ENCODE data around the gene AURKAIP1.
"Not testable (repeated sequence)": the region's sequence is repeated elsewhere in the genome, so short reads cannot be mapped to it uniquely, and the experiment has no call there.

AURKAIP1 gene

DNA sequence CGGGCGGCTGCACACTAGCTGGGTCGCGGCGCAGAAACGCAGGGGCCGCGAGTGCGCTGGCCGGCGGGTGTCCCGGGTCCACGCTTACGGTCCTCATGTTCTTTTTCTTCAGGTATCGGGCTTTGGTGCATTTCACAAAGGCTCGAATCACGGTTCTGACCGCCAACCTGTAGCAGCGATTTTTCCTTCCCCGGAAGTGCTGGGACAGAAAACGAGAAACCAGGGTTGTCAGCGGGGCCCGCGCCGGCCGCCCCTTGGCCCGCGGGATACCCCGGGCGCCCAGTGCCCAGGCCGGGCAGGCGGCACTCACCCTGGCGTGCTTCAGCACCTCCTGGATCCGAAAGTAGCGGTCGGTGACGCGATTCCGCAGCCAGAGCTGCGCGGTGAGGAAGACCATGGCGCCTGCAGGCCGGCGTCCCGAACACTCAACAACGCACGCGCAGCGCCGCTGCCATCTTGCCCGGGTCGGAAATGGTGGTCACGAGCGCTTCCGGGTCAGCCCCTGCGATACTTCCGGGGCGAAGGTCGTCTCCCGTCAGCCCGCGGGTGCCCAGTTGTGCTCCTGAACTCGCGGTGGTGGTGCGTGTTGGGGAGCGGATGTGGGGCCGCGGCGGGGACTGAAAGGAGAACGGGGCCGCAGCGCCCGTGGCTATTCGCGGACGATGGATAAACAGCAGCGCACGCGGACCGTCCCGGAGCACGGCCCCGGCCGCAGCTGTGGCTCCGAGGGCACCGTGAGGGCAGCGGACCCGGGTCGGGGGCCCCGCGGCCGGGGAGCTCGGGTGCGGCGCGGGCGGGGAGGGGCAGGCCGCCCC, 32.0 kb upstream of the AURKAIP1 start, which contains the start of gene MRPL20:
TSS of gene MRPL20 (minus strand) at position 473 of the 815 bp plus-strand sequence. CDS start at position 397, 76 bp downstream.
- peak; percentile 91 to 93 (median 91) for DNase-seq (ENCODE audit: low read depth in 3 of 3)

DNA sequence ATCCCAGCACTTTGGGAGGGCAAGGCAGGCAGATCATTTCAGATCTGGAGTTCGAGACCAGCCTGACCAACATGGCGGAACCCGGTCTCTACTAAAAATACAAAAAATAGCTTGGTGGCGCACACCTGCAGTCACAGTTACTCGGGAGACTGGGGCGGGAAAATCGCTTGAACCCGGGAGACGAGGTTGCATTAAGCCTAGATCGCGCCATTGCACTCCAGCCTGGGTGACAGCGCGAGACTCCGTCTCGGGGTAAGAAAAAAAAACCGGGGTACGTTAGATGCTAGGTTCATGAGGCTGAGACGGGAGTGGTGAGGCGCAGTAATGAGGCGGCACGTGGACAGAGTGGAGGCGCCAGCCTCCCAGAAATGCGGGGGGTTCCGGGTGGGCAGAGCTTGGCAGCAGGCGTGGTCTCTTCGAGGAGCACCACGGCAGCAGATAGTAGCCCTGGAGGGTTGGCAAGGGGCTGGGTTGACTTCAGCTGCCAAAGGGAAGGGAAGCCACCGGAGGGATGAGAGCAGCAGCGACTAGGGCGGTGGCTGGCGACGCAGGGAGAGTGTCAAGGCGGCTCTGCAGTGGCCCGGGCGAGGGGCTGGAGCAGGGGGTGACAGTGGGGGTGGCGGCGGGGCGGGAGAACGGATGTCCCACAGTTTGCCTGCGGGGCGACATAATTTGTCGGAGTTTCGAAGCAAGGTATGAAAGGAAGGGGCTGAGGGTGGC, 31.3 kb upstream of the AURKAIP1 start:
- no peak for DNase-seq (ENCODE audit: low read depth in 3 of 3)

DNA sequence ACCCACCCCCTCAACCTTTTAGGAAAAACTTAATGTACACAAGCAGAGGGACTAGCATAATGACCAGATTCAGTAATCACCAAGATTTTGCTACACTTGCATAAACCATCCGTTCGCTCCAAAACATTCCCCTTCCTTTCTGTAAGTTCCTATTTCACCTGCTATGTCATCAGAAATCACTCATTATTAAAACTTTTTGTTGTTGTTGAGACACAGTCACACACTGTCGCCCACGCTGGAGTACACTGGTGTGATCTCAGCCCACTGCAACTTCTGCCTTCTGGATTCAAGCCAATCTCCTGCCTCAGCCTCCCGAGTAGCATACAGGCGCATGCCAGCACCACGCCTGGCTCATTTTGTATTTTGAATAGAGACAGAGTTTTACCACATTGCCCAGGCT, 28.6 kb upstream of the AURKAIP1 start:
- no peak for DNase-seq (ENCODE audit: low read depth in 3 of 3)

DNA sequence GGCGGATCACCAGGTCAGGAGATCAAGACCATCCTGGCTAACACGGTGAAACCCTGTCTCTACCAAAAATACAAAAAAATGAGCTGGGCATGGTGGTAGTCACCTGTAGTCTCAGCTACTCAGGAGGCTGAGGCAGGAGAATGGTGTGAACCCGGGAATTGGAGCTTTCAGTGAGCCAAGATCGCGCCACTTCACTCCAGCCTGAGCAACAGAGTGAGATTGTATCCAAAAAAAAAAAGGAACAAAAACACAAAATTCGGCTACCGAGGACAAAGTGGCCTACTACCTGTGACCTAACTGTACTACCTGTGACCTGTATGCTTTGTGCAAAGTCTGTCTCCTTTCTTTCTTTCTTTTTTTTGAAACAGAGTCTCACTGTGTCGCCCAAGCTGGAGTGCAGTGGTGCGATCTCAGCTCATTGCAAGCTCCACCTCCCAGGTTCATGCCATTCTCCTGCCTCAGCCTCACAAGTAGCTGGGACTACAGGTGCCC, 27.9 kb upstream of the AURKAIP1 start:
- not testable (repeated sequence) for DNase-seq (ENCODE audit: low read depth in 3 of 3)

DNA sequence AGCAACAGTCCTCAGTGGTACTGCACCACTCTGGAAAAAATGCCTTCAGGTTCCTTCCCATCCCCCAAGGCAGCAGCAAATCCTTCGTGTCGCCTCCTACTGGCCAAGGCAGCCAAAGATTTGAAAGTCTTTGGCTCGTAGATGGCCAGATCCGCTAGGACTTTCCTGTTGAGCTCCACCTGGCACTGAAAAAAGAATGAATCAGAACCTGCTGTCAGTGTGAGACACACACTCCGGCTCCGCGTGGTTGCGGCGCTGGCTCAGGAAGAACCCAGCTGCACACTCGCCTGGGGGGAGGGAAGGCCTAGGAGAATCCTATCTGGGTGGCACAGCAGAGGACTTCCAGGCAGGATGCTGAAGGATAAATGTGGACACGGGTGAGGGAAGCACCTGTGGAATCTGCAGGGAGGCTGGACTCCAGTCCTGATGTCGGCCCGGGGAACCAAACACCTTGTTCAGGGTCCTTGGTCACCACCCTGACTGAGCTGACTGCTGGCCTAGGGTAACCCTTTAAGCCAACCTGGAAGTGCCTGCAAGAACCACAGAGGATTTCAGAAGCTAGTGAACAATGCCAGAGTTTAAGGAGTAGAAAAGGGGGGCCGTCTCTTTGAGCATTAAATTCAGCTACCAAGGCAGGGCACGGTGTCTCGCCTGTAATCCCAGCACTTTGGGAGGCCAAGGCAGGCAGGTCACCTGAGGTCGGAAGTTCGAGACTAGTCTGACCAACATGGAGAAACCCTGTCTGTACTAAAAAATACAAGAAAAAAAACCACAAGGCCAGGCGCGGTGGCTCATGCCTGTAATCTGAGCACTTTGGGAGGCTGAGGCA, 27.3 kb upstream of the AURKAIP1 start:
- peak in 1 of 3 donors; percentile 32 for DNase-seq (ENCODE audit: low read depth in 3 of 3)

DNA sequence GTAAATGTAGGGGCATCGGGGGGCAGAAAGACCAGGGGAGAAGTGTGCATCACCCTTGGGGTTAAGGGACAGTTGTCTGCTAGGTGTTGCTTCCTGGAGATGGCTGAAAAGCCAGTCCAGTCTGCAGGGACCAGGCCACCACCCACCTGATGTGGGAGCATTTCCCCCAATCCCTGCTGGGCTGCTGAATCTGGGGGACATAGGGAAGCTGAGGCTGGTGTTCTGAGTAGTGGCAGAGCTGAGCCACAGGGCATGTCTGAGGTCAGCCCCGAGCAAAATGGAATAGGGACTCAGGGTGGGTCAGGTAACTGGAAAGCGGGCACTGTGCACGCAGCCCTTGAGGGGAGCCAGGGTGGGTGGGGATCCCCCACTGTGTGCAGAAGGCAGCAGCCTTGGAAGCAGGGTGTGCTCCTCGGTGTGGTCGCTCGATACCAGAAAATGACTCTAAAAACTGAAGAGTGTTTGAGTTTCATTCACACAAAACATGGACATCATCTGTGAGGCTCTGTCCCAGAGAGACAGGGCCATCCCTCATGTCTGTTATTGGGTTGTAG, 26.5 kb upstream of the AURKAIP1 start:
- no peak for DNase-seq (ENCODE audit: low read depth in 3 of 3)

DNA sequence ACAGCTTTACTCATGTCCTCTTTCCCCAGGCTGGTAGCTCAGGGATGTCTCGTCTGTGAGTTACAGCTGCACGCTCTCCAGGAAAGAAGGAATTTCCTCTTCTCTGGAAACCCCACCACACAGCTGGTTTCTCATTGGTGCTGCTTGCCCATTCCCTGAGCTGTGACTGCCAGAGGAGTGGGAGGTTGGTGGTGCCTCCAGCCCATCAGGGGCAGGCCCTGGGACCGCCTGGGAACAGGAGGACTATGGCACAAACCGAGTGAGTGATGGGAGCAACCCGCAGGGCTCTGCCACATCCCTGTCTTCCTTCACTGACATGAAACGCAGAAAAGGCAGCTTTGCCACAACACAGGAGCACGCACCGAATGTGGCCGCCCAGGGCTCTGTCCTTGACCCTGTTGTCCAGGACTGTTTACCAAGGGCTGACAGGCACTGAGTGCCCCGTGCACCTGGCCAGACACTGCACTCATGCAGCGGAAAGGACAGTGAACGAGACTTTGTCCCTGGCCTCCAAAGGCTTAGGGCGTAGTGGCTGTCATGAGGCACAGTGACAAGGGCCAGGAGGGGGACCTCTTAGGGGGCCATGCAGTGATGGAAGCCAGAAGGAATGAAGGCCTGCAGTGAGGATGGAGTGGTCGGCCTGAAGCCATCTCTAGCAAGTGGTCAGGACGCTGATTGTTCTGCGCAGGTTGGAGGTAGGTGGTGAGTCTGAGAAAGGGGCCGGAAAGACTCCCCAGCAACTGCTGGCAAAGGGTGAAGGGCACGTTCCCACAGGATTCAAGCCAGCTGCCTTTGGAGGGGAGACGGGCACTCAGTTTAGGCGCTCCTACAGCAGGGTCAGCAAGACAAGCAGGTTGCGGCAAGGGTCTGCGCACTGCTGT, 25.8 kb upstream of the AURKAIP1 start:
- no peak for DNase-seq (ENCODE audit: low read depth in 3 of 3)

DNA sequence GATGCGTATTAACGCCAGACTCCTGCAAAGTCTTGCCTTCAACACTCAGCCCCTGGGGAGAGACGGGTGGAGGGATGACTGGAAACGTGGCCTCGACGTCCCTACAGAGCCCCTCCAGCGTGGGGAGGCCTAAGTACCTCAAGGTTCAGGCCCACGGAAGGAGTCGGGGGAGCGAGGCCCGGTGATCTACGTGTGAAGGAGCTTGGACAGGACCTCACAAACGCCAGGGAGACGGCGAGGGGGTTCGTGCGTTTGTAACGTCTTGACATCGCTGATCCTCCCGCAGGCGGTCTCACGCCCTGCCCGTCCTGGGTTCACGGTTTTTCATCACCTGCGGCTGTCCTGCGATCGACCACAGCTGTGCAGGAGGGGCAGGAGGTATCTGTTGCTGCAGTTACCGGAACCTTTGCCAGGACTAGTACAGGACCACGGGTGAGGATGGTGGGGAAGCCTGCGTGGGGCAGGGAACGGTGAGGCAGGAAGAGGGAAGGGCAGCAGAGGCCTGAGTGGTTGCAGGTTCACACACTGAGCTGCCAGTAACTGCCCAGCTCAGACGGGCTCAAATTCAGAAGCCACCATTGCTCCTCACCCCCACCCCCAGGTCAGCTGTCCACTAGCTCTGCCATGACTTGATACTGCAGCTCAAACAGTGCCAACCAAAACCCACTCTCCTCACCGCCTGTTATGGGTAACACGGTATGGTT, 25.0 kb upstream of the AURKAIP1 start:
- no peak for DNase-seq (ENCODE audit: low read depth in 3 of 3)

DNA sequence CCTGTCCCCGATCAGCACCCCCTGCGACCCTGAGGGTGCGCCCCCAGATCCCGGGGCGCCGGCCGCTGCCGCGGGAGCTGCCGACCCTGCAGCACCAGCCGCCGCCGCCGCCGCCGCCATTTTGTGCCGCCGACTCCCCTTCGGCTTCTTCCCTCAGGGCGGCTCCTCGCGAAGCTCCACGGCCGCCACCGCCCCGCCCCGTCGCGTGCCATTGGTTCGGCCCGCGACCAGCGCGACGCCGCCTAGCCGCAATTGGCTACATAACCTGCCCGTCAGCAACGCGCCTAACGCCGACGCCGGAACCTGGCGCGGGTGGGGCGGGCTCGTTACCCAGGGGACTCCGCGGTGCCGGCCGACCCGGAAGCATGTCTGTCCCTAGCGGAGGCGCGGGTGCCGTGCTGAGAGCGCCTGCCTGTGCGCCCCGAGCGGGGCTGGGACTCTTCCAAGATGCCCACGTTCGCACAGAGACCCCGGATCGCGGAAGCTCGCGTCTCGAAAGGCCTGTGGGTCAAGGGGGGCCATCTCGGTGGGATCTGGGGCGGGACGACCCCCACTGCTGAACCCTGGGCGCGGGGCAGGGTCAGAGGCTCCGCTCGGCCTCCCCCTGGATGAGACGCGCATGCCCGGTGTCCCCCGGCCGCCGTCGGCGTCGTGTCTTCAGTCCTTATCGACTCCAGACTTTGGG, 24.3 kb upstream of the AURKAIP1 start, which contains the start of gene CCNL2:
TSS of gene CCNL2 (minus strand) at position 149 of the 685 bp plus-strand sequence. CDS start at position 120, 29 bp downstream.
- DNase-seq (ENCODE audit: low read depth in 3 of 3) = peak; percentile 99

DNA sequence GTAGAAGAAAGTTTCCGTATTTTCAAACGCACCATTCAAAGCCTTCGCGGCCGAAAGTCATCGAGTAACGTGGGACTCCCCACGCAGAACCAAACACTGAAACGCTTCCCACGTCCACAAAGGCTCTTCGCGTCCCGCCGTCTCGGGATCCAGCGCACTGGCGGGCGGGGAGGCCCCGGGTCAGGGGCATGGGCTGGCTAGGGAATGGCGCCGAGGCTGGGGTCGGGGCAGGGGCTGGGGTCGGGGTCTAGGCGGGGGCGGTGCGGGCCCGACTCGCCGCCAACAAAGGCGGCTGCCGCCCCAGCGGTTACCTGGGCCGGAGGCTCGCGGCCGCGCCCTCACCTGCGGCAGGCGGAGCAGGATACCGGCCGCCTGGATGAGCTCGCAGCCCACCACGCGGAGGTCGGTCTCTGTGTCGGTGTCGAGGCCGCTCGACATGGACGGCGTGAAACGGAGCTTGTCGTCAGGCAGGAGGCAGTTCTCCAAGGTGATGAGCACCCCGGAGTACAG, 23.7 kb upstream of the AURKAIP1 start:
- DNase-seq (ENCODE audit: low read depth in 3 of 3) = no peak

DNA sequence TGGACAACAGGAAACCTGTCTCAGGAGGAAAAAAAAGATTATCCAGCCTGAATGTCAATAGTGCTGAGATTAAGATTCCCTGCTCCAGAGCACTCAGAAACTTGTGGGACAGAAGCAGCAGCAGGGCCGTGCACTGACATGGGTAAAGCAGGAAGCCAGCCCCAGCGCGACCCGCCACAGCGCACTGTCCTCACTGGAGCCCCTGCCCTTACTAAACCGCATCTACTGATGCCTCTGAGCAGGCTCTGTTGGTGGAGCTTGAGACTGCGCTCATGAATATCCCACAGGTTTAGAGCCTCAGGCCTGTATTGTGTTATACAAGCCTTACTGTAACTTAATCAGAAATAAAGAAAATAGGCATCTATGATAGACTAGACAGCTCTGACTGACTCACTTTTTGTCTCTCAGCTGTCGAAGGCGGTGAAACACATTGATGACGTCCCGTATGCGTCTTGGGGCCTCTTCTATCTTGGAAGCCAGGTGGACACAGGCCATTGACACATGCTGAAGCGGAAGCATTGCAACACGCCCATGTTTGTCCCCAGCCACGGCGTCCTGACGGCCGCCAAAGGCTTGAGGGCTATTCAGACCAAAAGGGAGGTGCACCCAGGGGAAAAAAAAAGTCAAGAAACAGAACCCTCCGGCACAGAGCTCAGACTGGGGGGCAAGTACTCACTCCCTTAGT, 23.0 kb upstream of the AURKAIP1 start:
- DNase-seq (ENCODE audit: low read depth in 3 of 3) = no peak

DNA sequence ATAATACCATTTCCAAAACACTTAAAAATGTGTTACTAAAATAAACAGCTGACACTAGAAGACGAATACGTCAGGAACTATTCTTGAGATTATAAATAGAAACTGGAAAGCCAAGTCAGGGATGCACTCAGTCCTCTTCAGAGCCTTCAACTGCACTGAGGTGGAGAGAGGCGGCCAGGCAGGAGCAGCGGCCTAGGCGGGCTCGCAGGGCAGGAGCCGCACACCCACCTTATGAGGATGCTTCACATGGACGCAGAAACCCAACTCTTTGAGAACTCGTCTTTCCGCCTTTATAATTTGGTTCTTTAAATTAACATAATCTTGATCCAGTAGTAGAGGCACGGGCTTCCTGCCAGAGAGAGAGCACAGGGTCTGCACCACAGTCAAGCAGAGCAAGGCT, 20.2 kb upstream of the AURKAIP1 start:
- no peak for DNase-seq (ENCODE audit: low read depth in 3 of 3)

DNA sequence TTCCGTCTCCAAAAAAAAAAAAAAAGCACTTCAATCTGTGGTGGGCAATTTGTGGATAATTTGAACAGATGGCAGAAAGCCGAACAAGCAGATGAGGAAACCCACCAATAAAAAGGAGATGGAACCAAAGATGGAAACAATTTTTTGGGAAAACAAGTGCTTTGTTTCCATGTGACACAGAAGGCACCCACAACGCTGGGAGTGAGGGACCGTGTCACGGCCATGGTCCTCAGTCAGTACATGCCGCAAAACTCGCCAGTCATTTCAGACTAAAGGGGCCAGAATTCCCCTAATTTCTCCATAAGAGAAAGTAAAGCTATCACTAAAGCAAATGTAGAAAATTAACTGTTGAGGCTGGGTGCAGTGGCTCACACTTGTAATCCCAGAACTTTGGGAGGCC, 19.1 kb upstream of the AURKAIP1 start:
- no peak for DNase-seq (ENCODE audit: low read depth in 3 of 3)

DNA sequence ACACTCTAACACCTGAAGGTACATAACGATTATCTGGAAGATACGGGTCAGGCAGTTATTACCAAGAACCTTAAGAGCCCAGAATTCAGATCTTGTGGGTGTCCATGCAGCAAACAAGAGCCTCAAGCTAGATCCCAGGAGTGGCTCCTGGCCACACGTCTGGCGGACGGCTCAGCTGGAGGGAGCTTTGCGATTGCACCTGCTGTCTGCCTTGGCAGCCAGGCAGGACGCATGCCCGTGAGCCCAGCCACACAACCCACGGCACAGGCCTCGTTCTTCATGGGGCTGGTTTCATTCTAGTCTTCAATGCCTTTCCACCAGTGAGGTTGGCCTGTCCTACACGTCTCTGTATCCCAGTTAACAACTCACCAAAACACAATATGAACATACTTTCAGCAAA, 18.4 kb upstream of the AURKAIP1 start:
- no peak for DNase-seq (ENCODE audit: low read depth in 3 of 3)

DNA sequence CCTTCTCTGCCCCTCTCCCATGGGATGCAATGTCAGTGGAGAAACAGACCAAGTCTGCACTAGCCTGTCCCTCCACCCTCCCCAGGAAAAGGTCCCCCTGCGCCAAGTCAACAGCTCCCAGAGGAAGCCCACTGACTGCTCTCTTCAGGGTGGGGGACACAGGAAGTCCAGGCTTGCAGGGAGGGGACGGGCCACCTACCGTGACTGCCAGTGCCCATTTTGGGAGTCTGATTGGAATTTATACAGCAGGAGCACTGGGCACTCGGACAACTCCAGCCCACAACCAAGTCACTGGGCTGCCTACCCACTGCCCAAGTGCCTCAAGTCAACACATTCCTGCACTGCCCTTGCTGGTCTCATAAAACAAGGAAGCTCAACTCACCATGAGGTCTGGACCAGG, 18.0 kb upstream of the AURKAIP1 start:
- no peak for DNase-seq (ENCODE audit: low read depth in 3 of 3)

DNA sequence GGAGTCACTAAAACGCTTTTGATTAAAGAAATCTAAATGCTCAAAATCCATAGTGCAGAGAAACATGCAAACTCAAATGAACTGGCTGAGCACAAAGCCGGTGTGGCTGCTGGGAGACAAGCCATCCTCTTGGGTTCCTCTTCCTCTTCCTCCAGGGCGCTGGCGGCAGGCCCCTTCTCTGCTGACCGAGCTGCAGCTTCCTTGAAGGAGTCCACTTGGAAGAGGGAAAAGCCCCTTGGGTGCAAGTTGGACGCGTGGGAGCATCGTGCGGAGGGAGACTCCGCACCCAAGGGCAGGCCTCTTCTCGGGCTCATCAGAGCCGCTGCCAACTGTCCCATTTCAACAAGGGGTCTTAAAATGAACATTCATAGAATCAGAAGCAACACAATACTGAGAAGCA, 16.2 kb upstream of the AURKAIP1 start:
- DNase-seq (ENCODE audit: low read depth in 3 of 3) = no peak

DNA sequence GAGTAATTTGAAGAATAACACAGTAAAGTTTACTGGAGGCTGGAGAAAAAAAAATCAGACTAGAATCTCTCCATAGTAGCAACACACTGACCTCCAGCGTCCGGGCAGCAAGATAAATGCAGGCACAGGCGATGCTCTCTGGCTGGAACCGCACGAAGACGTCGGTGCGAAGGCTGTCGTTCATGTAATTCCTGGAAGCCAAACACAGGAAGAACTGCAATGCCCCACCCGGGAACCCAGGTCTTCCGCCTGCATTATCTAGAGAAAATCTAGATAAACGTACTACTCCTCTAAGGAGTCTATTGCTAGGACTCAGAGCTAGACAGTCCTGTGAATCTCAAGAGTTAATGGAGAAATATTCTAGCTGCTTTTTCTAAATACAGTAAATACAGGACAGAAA, 15.7 kb upstream of the AURKAIP1 start:
- DNase-seq (ENCODE audit: low read depth in 3 of 3) = no peak

DNA sequence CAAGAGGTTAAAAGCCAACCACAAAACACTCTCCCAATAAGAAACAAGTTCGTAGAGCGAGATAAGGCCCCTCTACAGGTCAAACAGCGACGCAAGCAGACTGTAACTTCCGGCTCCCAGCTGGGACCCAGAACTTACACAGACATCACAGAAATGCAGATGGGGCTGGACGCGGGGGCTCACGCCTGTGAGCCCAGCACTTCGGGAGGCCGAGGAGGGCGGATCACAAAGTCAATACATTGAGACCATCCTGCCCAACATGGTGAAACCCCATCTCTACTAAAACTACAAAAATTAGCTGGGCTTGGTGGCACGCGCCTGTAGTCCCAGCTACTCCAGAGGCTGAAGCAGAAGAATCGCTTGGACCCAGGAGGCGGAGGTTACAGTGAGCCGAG, 13.1 kb upstream of the AURKAIP1 start:
- DNase-seq (ENCODE audit: low read depth in 3 of 3) = no peak

Data from stimulated activated CD4-positive, alpha-beta T cell treated with anti-CD3 and anti-CD28 coated beads, TNF-alpha, amount 100 ng/mL, for 48 hours (primary cell).